ENCODE data around the gene PPM1D.
"Not testable (repeated sequence)": the region's sequence is repeated elsewhere in the genome, so short reads cannot be mapped to it uniquely, and the experiment has no call there.

Gene PPM1D

GRCh38 chr17:60594734-60595133, 5.3 kb upstream of the PPM1D start:
- DNase-seq = peak; percentile 15

DNA sequence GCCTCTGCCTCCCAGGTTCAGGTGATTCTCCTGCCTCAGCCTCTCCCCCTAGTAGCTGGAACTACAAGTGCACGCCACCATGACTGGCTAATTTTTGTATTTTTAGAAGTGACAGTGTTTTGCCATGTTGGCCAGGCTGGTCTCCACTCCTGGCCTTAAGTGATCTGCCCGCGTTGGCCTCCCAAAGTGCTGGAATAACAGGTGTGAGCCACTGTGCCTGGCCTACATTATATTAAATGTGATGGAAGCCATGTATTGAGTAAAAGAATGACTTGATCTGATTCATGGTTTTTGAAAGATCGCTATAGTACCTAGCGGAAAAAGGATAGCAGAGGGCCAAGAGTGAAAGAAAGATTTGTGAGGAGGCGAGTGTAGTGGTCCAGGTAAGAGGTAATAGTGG, 2.7 kb upstream of the PPM1D start:
- no peak for DNase-seq

DNA sequence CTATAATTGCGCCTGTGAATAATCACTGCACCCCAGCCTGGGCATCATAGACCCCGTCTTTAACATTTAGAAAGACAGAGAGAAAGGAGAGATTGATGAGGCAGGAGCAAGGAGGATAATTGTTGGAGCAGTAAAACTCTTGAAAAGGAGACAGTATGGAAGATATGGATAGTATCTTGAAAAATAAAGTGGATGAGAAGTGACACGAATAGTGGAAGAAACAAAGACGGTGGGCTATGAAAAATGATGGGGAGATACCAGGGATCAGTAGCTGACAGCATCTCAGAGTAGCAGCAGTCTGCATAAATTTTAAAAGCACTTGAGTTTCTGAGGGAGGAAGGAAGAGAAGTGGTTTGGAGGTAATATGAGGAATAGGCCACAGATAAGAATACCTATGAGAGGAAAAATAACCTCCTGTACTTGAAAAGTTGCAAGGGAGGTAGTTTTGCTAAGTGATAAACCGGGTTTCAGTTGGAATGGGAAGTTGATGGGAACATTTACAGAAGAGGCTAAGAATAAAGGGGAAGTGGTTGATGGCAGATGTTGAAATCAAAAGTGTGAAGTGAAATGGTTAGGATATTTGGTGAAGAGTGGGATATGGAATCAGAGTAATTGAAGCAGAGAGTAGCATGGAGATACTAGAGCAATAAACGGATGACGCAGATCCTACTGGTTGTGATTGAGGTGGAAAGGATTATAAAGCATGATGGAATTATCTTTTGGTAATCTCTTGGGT, 1.8 kb upstream of the PPM1D start:
- DNase-seq = peak; percentile 91

DNA sequence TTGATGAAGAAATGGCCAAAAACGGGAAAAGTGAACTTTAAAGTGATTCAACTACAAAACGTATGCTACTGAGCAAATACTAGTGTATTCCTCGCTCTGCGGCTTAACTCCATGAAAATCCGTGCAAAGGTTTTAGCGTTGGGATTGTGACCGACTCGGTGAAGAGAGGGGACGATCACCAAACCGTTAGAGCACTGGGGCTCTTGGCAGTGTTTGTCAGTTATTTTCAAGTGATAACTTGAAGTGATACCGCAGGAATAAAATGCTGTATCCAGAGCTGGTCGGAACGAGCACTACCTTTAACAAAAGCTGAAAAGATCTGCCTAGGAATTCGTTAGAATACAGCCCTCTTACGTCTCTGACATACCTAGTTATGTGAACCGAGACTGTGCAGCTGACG, 773 bp upstream of the PPM1D start:
- peak; percentile 76 for DNase-seq

GRCh38 chr17:60600490-60601446, 775 bp downstream of the PPM1D start:
- DNase-seq = peak; percentile 95

- peak; percentile 92 for DNase-seq
Measured at GRCh38 chr17:60601447-60602384, 1.7 kb downstream of the PPM1D start.

- peak; percentile 37 for DNase-seq
Measured at GRCh38 chr17:60602385-60602742, 2.4 kb downstream of the PPM1D start.

- DNase-seq = no peak
Measured at GRCh38 chr17:60602871-60603270, 2.9 kb downstream of the PPM1D start.

DNA sequence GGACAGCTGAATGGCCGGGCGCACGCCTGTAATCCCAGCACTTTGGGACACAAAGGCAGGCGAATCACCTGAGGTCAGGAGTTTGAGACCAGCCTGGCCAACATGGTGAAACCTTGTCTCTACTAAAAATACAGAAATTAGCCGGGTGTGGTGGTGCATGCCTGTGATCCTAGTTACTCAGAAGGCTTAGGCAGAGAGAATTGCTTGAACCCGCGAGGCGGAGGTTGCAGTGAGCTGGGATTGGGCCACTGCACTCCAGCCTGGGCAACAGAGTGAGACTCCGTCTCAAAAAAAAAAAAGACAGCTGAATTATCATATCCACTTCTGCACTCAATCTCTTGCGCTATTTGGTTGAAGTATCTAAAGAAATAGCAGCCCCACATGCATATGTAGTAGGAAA, 3.5 kb downstream of the PPM1D start:
- peak; percentile 15 for DNase-seq

DNA sequence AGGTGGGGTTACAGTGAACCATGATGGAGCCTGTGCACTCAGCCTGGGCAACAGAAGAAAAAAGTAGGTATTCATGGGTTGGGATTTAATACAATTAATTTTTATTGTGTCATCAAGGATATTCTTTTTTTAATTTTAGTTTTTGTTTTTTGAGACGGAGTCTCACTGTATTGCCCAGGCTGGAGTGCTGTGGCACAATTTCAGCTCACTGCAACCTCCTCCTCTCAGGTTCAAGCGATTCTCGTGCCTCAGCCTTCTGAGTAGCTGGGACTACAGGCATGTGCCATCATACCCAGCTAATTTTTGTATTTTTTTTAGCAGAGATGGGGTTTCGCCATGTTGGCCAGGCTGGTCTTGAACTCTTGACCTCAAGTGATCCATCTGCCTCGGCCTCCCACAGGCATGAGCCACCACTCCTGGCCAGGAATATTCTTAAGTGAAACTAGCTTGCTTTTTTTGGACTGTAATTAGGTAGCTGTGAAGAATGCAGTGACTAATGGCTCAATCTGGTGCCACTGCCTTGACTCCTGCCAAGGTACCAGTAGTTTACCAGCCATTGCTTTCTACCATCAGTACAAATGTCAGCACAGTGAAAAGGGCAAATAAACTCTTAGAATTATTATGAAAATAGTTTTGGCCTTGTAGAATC, 4.8 kb downstream of the PPM1D start:
- no peak for DNase-seq

DNA sequence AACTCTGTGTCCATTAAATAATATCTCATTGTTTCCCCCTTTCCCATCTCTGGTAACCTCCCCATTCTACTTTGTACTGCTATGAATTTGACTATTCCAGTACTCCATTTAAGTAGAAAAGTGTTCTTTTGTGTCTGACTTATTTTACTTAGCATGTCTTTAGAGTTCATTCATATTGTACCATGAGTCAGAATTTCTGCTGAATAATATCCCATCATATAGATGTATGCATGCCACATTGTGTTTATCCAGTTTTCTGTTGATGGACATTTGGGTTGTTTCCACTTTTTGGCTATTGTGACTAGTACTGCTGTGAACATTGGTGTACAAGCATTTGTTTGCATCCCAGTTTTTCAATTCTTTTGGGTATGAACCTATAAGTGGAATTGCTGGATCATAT, 6.0 kb downstream of the PPM1D start:
- no peak for DNase-seq

- DNase-seq = no peak
Measured at GRCh38 chr17:60610473-60610872, 10.5 kb downstream of the PPM1D start.

- DNase-seq = not testable (repeated sequence)
Measured at GRCh38 chr17:60611321-60611720, 11.3 kb downstream of the PPM1D start.

- DNase-seq = no peak
Measured at GRCh38 chr17:60613325-60613724, 13.3 kb downstream of the PPM1D start.

- DNase-seq = not testable (repeated sequence)
Measured at GRCh38 chr17:60613796-60614195, 13.8 kb downstream of the PPM1D start.

- not testable (repeated sequence) for DNase-seq
Measured at GRCh38 chr17:60614247-60614646, 14.3 kb downstream of the PPM1D start.

- DNase-seq = no peak
Measured at GRCh38 chr17:60615108-60615507, 15.1 kb downstream of the PPM1D start.

DNA sequence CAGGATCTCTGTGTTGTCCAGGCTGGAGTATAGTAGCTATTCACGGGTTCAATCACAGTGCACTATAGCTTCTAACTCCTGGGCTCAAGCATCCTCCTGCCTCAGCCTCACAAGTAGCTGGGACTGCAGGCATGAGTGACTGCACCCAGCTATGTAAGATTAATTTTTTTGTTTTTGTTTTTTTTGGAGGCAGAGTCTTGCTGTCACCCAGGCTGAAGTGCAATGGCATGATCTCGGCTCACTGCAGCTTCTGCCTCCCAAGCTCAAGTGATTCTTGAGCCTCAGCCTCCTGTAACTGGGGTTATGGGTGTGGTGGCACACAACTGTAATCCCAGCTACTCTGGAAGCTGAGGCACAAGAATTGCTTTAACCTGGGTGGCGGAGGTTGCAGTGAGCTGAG, 15.8 kb downstream of the PPM1D start:
- no peak for DNase-seq

DNA sequence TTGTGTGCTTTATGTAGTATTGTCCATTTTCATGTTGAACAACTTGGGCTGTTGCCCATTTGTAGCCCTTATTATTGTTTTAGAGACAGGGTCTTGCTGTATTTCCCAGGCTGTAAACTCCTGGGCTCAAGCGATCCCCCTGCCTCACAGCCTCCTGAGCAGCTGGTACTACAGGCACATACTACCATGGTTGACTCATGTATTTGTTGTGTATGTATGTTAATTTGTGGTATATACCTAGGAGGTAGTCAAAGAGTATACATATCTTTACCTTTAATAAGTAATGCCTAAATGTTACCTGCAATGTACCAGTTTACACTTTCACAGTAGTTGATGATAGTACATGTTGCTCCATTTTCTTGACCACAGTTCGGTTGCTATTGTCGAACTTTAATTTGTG, 18.1 kb downstream of the PPM1D start:
- DNase-seq = no peak

GRCh38 chr17:60618854-60619526, 19.0 kb downstream of the PPM1D start:
- no peak for DNase-seq

DNA sequence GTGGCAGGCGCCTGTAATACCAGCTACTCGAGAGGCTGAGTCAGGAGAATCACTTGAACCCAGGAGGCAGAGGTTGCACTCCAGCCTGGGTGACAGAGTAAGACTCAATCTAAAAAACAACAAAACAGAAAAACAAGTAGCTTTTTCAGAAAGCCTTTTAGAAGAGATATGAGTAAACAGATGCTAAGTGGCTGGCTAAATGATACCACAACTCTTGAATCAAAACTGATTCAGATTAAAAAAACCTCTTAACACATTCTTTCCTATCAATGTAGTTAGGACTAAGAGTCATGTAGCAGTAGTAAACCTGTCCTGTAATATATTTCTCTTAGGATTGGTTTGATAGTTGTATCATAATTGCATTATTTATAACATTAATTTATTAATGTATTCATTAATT, 23.0 kb downstream of the PPM1D start:
- DNase-seq = no peak

GRCh38 chr17:60623415-60623814, 23.4 kb downstream of the PPM1D start:
- no peak for DNase-seq
